Bronchial epithelial cell (primary cell): ENCODE results near the gene ARID5A. TPM values are rescaled to one million over a fixed set of nuclear protein-coding genes. Genes with fewer than 3 reads are reported as not detected.

Experiments used
- DNase-seq: peaks from one replicate; pipeline ENCODE4 v3.0.0-alpha.2; 2010; ENCODE audit warnings: low read depth
- FAIRE-seq: peaks from 2 replicates; lab custom pipeline; 2011; peaks lifted over from hg19 to GRCh38; lab: Jason Lieb, UNC
- H3K27me3 ChIP-seq: 2 replicates; pipeline ENCODE4 v1.5.1; 2011; ENCODE audit warnings: low read length; ENCODE audit not compliant: control insufficient read depth, insufficient read depth
- H3K36me3 ChIP-seq: 2 replicates; pipeline ENCODE4 v1.5.1; 2011; ENCODE audit warnings: low read length; ENCODE audit not compliant: control insufficient read depth, insufficient read depth
- H3K4me3 ChIP-seq: 2 replicates; pipeline ENCODE4 v1.5.1; 2011; ENCODE audit warnings: mild to moderate bottlenecking, low read depth, low read length, control low read depth
- total RNA-seq: library from RNA; depleted of rRNA; stranded (reverse); fragments of >200 nt; gene quantifications from 2 replicates; pipeline ENCODE4 v1.2.1, GENCODE V29; 2014
- TF ChIP-seq, protein P1 (sequence below): IDR thresholded peaks from 2 replicates; pipeline ENCODE4 v1.5.1; 2011; ENCODE audit warnings: mild to moderate bottlenecking, moderate library complexity, low read length, control low read depth, inconsistent platforms; ENCODE audit not compliant: insufficient read depth, severe bottlenecking

ARID5A gene
- total RNA-seq, 1 donor from 2014 or later = 2.9 TPM

DNA sequence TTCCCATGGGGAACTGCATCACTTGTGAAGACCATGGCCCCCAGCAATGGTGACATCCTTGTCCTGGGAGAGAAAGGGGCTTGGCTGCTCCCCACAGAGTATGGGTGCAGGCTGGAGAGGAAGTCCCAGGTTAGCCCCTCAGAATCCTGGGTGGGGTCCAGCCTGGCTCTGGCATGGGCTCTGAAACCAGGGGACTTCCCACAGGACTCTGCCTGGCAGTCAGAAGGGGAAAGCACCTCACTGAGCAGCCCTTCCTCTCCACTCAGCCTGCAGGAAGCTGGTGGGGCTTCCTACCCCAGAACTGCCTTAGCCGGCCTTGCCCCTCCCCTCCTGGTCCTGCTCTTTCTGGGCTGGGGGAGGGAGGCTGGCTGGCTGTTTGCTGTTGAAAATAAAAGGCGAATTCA lies 35.1 kb upstream of the ARID5A start:
- Histone ChIP-seq H3K4me3 (no peak overlapping the region), H3K36me3 (no peaks in the 10 kb centered on the region), H3K27me3 (peaks cover 3% of the 10 kb centered on the region)
- FAIRE-seq = no peak
- TF ChIP-seq, protein P1, sequence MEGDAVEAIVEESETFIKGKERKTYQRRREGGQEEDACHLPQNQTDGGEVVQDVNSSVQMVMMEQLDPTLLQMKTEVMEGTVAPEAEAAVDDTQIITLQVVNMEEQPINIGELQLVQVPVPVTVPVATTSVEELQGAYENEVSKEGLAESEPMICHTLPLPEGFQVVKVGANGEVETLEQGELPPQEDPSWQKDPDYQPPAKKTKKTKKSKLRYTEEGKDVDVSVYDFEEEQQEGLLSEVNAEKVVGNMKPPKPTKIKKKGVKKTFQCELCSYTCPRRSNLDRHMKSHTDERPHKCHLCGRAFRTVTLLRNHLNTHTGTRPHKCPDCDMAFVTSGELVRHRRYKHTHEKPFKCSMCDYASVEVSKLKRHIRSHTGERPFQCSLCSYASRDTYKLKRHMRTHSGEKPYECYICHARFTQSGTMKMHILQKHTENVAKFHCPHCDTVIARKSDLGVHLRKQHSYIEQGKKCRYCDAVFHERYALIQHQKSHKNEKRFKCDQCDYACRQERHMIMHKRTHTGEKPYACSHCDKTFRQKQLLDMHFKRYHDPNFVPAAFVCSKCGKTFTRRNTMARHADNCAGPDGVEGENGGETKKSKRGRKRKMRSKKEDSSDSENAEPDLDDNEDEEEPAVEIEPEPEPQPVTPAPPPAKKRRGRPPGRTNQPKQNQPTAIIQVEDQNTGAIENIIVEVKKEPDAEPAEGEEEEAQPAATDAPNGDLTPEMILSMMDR = no peak
- no peak for DNase-seq

DNA sequence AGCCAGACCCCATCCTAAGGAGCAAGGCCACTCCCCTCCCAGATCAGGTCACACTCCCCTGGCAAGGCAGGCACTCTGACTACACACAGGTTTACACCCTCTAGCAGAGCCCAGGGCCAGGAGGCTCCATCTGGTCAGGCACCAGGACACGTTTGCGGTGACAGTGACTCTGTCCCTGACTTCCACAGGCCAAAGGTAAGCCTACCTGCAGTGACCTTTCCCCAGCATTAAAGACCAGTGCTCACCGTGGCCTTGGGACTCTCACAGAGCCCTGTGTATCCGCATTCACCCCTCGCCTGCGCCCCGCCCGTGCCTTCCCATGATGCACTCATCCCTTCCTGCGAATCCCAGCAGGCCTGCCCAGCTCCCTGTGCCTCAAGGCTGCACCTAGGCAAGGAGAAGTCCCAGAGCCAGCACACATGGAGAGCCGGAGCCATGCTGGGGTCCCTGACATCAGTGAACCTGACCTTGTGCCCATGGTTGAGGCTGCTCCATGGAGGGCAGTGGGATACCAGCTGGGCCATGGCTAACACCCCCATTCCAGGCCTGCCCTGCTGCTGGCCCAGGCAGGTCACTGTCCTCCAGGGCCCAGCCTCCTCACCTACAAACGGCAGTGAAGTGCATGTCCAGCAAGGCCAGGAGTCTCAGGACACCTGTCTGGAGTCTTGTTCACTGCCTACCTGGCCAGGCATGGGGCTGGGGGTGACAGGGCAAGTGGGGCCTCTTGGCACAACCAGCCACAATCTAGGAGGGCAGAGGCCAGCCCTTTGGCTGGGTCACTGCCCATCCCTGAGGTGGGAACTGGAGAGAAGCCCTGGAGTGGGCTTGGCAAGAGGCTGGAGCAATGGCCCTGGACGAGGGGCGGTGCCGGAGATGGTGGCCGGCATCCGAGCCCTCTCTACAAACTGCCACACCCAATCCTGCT lies 34.4 kb upstream of the ARID5A start:
- no peak overlapping the region for H3K4me3 ChIP-seq
- TF ChIP-seq, protein P1 = no peak
- H3K36me3 ChIP-seq = no peaks in the 10 kb centered on the region
- no peak for DNase-seq
- peaks cover 3% of the 10 kb centered on the region for H3K27me3 ChIP-seq
- no peak for FAIRE-seq

DNA sequence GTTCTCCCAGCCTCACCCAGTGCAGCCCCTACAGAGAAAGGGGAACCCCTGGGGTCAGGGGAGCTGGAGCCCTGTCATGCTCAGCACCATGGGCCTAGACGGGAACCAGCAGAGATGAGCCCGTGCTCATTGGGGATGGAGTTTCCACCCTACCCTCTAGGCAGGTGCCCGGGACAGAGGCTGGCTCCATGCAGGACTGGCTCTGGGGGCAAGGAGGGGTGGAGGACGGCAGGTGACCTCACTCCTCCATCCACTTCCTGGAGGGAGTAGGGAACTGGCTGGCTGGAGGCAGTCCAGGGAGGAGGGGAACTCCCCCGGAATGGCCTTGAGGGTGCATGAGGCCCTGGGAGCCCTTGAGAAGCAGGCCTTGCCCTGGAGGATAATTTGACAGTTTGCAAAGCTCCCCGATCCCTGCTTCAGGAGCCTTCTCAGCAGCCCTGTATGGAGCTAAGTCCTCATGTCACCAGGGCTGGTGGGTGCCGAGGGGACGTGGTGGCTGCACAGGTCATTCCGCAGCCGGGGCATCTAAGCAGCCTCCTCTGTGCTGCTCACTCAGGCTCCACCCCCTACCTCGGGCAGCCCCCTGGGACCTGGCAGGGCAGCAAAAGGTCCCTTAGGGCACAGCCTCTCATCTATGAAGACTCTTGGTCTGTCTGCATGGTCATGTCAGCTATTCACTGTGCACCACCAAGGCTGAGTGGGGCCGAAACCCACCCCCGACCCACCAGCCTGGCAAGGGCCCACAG lies 33.5 kb upstream of the ARID5A start:
- TF ChIP-seq, protein P1 = no peak
- no peak for FAIRE-seq
- no peak overlapping the region for H3K4me3 ChIP-seq
- H3K27me3 ChIP-seq = peaks cover 3% of the 10 kb centered on the region
- H3K36me3 ChIP-seq = no peaks in the 10 kb centered on the region
- no peak for DNase-seq

DNA sequence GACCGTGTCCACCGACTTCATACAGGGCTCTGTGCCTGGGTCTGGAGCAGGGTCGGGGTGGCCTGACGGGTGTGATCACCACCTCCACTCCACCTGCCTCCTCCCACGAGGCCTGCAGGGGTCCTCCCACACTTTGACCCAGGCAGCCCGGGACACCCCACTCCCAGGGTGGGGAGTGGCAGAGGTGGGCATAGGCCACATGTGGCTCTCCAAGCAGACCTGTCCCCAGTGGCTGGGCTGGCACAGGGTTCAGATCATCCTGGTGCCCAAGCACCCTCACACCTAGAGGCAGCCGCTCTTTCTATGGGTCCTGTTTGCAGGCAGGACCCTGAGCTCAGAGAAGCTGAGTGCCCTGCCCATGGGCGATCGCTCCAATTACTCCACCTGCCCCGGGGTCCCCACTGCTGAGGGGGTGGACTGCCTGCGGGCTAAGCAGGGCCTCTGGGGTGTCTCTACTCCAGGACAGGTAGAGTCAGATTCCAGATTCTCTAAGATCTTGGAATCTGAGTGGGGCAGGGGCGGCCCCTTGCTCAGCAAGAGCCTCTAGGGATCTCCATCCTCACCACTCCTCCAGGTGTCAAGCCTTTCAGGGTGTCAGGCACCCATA lies 32.8 kb upstream of the ARID5A start:
- H3K4me3 ChIP-seq = no peak overlapping the region
- TF ChIP-seq, protein P1 = no peak
- peaks cover 3% of the 10 kb centered on the region for H3K27me3 ChIP-seq
- no peaks in the 10 kb centered on the region for H3K36me3 ChIP-seq
- FAIRE-seq (no peak), DNase-seq (no peak)

DNA sequence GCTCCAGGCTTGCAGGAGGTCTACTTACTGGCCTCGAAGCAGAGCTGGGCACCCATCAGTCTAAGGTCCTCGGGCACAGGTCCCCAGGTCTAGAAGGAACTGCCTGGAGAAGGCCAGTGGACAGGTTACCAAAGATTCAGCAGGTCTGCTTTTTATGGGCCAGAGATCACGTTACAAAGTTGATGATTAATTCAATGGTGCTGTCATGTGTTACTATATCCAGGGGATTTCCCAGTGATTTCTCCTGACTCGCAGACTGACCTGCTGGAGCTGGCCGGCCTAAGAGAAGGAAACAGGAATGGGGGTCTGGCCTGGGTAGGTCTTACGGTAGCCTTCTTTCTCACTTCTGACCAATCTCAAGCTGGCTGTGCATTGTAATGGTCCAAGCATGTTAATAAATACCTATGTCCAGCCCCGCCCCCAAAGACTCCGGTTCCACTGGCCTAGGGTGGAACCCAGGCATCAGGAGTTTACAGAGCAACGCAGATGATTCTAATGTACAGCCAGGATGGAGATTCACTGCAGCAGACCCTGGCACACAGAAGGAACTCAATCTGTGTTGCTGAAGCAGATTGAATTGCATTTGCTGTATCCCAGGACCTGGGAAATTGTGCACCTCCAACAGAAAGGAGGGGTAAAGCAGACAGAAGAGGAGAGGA lies 31.2 kb upstream of the ARID5A start, which contains the start of gene NEURL3:
TSS of gene NEURL3 (minus strand) at position 127 of the 659 bp plus-strand sequence. CDS start at position 56, 71 bp downstream.
- TF ChIP-seq, protein P1 = no peak
- no peak for FAIRE-seq

More for the DNA sequence above, 31.2 kb upstream of the ARID5A start, which contains the start of gene NEURL3:
- Histone ChIP-seq H3K27me3 (peaks cover 2% of the 10 kb centered on the region), H3K4me3 (no peak within 1 kb of the TSS), H3K36me3 (no peaks in the 10 kb centered on the region)
- peak; percentile 88 for DNase-seq
